ENCODE data around the gene TAPBPL. TPM values are rescaled to one million over a fixed set of nuclear protein-coding genes. Genes with fewer than 3 reads are reported as not detected.
A peak's percentile ranks its signal among the peaks of the same experiment; 100 is the strongest.
"Not testable (repeated sequence)": the region's sequence is repeated elsewhere in the genome, so short reads cannot be mapped to it uniquely, and the experiment has no call there.

Gene TAPBPL
- total RNA-seq, 1 donor from 2014 or later = 53.1 TPM

DNA sequence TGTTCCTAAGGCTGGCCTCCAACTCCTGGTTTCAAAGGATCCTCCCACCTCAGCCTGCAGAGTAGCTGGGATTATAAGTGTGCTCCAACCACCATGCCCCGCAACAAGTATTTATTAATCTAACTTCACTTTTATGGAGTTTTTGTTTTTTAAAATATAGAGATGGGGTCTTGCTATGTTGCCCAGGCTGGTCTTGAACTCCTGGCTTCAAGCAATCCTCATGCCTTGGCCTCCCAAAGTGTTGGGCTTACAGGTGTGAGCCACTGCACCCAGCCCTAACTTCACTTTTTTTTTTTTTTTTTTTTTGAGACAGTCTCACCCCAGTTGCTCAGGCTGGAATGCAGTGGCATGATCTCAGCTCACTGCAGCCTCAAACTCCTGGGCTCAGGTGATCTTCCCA is 38.8 kb downstream of the TAPBPL start:
- not testable (repeated sequence) for DNase-seq (ENCODE audit: low spot score)

DNA sequence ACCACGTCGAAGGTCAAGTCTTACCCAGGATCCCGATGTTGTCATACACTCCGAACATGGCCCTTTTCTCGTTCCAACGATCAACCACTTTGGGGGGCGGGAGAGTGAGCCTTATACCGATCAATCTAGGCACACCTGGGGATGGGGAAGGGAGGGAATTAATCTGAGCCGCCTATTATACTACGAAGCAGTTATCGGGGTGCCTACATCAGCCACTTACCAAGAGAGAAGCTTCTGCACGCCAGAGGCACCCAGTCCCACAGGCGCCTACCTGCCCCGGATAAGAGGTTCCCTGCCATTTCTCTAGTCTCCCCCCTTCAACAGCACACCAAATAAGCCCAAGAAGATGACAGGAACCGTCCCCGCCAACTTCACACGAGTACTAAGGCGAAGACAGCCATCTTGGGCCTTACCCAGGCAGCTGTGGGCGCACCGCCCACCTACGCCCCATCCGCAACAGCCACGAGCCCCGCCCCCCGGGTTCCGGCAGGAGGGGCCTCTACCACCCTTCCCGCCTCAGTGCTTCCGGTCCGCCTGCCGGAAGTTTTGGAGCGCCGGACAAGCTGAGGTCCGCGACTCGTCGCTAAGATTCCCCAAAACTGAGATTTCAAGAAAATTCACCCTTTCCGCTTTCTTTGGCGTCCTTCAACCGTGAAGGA is 41.1 kb downstream of the TAPBPL start, which contains the start of gene MRPL51:
Gene MRPL51 (minus strand): TSS at position 425 of the 659 bp plus-strand sequence. CDS start 126 bp downstream, at position 299.
- peak; percentile 97 for DNase-seq (ENCODE audit: low spot score)

DNA sequence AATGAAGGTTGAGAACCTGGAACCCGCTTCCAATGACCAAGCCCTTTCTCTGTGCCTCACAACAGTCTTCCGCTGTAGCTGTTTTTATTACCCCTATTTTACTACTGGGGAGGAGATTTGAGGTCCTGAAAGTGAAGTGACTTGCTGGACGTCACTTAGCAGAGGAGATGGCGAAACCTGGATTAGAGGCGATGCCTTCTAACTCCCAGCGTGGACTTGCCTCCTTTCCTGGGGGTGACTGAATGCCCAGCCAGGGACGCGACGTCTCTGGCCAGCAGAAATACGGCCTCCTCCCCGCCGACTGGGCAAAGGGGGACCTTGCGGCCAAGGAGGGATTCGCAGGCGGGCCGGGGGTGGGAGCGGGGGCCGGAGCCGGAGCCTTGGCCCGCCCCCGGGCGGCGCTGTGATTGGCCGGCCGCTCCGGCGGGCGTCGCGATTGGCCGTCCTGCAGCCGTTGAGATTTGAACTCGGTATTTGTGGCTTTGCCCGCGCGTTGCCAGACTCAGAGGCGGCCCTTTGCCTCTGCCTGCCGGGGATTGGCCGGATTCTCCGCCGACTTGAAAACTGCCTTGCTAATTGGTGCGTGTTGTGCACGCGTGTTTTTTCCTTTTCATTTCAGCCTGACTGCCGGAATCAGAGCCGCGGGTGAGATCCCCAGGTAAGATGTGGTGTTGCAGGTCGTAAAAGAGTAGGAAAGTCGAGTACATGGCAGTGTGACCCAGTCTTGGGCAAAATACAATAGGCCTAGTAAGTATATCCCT is 41.8 kb downstream of the TAPBPL start, which contains the start of gene NCAPD2:
Gene NCAPD2 (plus strand): TSS at position 606 of the 761 bp plus-strand sequence. CDS start 997 bp downstream, outside the sequence.
- peak; percentile 97 for DNase-seq (ENCODE audit: low spot score)

- no peak for DNase-seq (ENCODE audit: low spot score)
Observed at GRCh38 chr12:6494258-6494743, 42.5 kb downstream of the TAPBPL start.

DNA sequence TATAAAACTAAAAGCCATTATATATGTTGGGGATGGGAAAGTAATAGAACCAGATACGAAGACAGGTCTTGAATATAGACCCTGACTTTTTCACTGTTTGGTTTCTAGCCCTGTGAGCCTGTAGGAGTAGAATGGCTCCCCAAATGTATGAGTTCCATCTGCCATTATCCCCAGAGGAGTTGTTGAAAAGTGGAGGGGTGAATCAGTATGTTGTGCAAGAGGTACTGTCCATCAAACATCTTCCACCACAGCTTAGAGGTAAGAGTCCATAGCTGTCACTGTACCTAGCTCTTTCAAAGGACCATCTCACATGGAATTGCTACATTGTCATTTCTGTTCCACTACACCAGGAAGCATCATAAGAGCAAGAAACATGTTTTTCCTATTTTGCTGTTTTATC is 43.1 kb downstream of the TAPBPL start:
- DNase-seq (ENCODE audit: low spot score) = no peak

GRCh38 chr12:6497291-6497690 is 45.4 kb downstream of the TAPBPL start:
- not testable (repeated sequence) for DNase-seq (ENCODE audit: low spot score)

DNA sequence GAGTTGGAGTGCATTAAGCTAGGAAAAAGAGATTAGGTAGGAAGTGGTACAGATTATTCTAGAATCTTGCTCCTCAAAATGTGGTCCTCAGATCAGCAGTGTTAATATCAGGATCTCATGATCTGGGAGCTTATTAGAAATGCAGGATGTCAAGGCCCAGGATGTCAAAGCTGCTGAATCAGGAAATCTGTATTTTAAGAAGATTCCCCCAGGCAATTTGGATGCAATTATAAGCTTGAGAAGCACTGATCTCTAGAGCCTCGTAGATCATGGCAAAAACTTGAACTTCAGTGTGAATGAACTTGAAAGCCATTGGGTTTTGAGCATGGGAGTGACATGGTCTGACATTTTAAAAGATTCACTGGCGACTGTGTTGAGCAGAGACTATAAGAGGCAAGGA is 48.6 kb downstream of the TAPBPL start:
- DNase-seq (ENCODE audit: low spot score) = no peak

GRCh38 chr12:6507102-6507998 is 55.5 kb downstream of the TAPBPL start:
- DNase-seq (ENCODE audit: low spot score) = no peak

GRCh38 chr12:6508087-6508486 is 56.2 kb downstream of the TAPBPL start:
- no peak for DNase-seq (ENCODE audit: low spot score)

Other genes with a start within 250 kb of the TAPBPL start
- 64.9 TPM for gene PLEKHG6, start 141.4 kb upstream of the TAPBPL start, total RNA-seq
- gene TNFRSF1A, start 110.0 kb upstream of the TAPBPL start, total RNA-seq = 155 TPM
- gene SCNN1A, start 76.5 kb upstream of the TAPBPL start, total RNA-seq = 52.7 TPM
- gene LTBR, start 67.9 kb upstream of the TAPBPL start, total RNA-seq = 180 TPM
- gene CD27, start 7.1 kb upstream of the TAPBPL start, total RNA-seq = 3.8 TPM
- gene VAMP1, start 18.6 kb downstream of the TAPBPL start, total RNA-seq = 12.3 TPM
- gene MRPL51, start 41.2 kb downstream of the TAPBPL start, total RNA-seq = 134 TPM
- gene NCAPD2, start 42.1 kb downstream of the TAPBPL start, total RNA-seq = 36.6 TPM
- gene GAPDH, start 82.5 kb downstream of the TAPBPL start, total RNA-seq = 2,392 TPM
- gene IFFO1, start 104.0 kb downstream of the TAPBPL start, total RNA-seq = 14.2 TPM
- 19.2 TPM for gene NOP2, start 116.2 kb downstream of the TAPBPL start, total RNA-seq
- gene CHD4, start 155.3 kb downstream of the TAPBPL start, total RNA-seq = 220 TPM
- gene LPAR5, start 183.9 kb downstream of the TAPBPL start, total RNA-seq = 15.0 TPM
- gene ACRBP, start 195.4 kb downstream of the TAPBPL start, total RNA-seq = 9.8 TPM
- gene ING4, start 211.1 kb downstream of the TAPBPL start, total RNA-seq = 58.0 TPM
- gene ZNF384, start 237.3 kb downstream of the TAPBPL start, total RNA-seq = 60.6 TPM
- gene PIANP, start 248.8 kb downstream of the TAPBPL start, total RNA-seq = 5.0 TPM

All from mucosa of gallbladder (tissue), 1 donor.